IMR-90 (cell line): ENCODE data around the gene PAMR1. TPM values are rescaled to one million over a fixed set of nuclear protein-coding genes. Genes with fewer than 3 reads are reported as not detected.

Experiments
- ATAC-seq: fragments of 200-7000 bp; cut with Tn5 transposase; 2 replicates; pipeline ENCODE4 v1.9.1; 2020; ENCODE audit warnings: low read depth, mild to moderate bottlenecking, moderate library complexity
- BruUV-seq: library from RNA; stranded (reverse); fragments of 400-500 nt; replicated peaks from 2 replicates; lab custom pipeline; 2021; lab: Mats Ljungman, UMichigan
- CTCF ChIA-PET: fragments of 300-600 bp; formaldehyde crosslinking; extraction: SDS; loops from one replicate; lab custom pipeline; 2021; ENCODE audit warnings: antibody characterized with exemption; lab: Yijun Ruan, JAX
- POLR2A ChIA-PET: fragments of 300-600 bp; sonication (Branson Sonifier 250); formaldehyde crosslinking; loops from one replicate; lab custom pipeline; 2022; ENCODE audit warnings: antibody characterized with exemption; ENCODE audit not compliant: unreplicated experiment; lab: Charles Lee
- DNase-seq: peaks from one replicate; pipeline ENCODE4 v3.0.0; 2013
- H2AFZ ChIP-seq: replicated peaks from 2 replicates; pipeline ENCODE3; 2013; ENCODE audit warnings: low read length, mild to moderate bottlenecking; ENCODE audit not compliant: poor library complexity
- H2AK5ac ChIP-seq: 2 replicates; pipeline ENCODE4 v1.6.1; 2013; ENCODE audit warnings: low read depth, low read length, inconsistent platforms
- H2AK9ac ChIP-seq: replicated peaks from 2 replicates; pipeline ENCODE3; 2013; ENCODE audit warnings: mild to moderate bottlenecking, low read depth, low read length, moderate library complexity; ENCODE audit not compliant: poor library complexity
- H2BK120ac ChIP-seq: 2 replicates; pipeline ENCODE4 v1.6.1; 2013; ENCODE audit warnings: low read depth, low read length, inconsistent platforms
- H2BK15ac ChIP-seq: 3 replicates; pipeline ENCODE4 v1.6.1; 2013; ENCODE audit warnings: low read depth, low read length, inconsistent platforms
- H2BK20ac ChIP-seq: 2 replicates; pipeline ENCODE4 v1.6.1; 2013; ENCODE audit warnings: low read depth, mild to moderate bottlenecking, inconsistent platforms, low read length, moderate library complexity
- H2BK5ac ChIP-seq: 2 replicates; pipeline ENCODE4 v1.6.1; 2013; ENCODE audit warnings: mild to moderate bottlenecking, low read depth, low read length, inconsistent platforms; ENCODE audit not compliant: poor library complexity, severe bottlenecking
- H3K14ac ChIP-seq: replicated peaks from 2 replicates; pipeline ENCODE4 v1.6.1; 2013; ENCODE audit warnings: low read depth, low read length, inconsistent platforms
- H3K18ac ChIP-seq: 2 replicates; pipeline ENCODE4 v1.6.1; 2013; ENCODE audit warnings: low read depth, low read length, control low read depth
- H3K23ac ChIP-seq: 2 replicates; pipeline ENCODE4 v1.6.1; 2013; ENCODE audit warnings: low read depth, low read length, inconsistent platforms
- H3K27ac ChIP-seq: 2 replicates; pipeline ENCODE4 v1.5.1; 2013; ENCODE audit warnings: mild to moderate bottlenecking, control low read depth, low read length; ENCODE audit not compliant: insufficient read depth
- H3K27me3 ChIP-seq: 2 replicates; pipeline ENCODE4 v1.6.1; 2013; ENCODE audit warnings: low read length; ENCODE audit not compliant: control insufficient read depth, insufficient read depth
- H3K36me3 ChIP-seq: 2 replicates; pipeline ENCODE4 v1.6.1; 2013; ENCODE audit warnings: low read length, mixed read lengths; ENCODE audit not compliant: control insufficient read depth, insufficient read depth
- H3K4ac ChIP-seq: 2 replicates; pipeline ENCODE4 v1.6.1; 2013; ENCODE audit warnings: low read depth, low read length, inconsistent platforms
- H3K4me1 ChIP-seq: 2 replicates; pipeline ENCODE4 v1.6.1; 2013; ENCODE audit warnings: low read length, mixed read lengths; ENCODE audit not compliant: control insufficient read depth, insufficient read depth
- H3K4me2 ChIP-seq: 2 replicates; pipeline ENCODE4 v1.6.1; 2013; ENCODE audit warnings: low read depth, mild to moderate bottlenecking, control low read depth, low read length, moderate library complexity
- H3K4me3 ChIP-seq: 2 replicates; pipeline ENCODE4 v1.5.1; 2013; ENCODE audit warnings: low read depth, mild to moderate bottlenecking, control low read depth, low read length, moderate library complexity; ENCODE audit not compliant: insufficient read depth
- H3K56ac ChIP-seq: 2 replicates; pipeline ENCODE4 v1.6.1; 2013; ENCODE audit warnings: low read length, inconsistent platforms; ENCODE audit not compliant: insufficient read depth; ENCODE audit errors: extremely low read depth
- H3K79me1 ChIP-seq, 2 experiments: 2 replicates each; pipeline ENCODE4 v1.6.1; 2013; ENCODE audit warnings: low read length in 2 of 2, inconsistent platforms in 1 of 2, low read depth in 1 of 2
- H3K9ac ChIP-seq: 2 replicates; pipeline ENCODE4 v1.6.1; 2013; ENCODE audit warnings: low read depth, low read length, control low read depth
- H3K9me1 ChIP-seq: 2 replicates; pipeline ENCODE4 v1.6.1; 2013; ENCODE audit warnings: low read length, inconsistent platforms; ENCODE audit not compliant: insufficient read depth
- H3K9me3 ChIP-seq: 2 replicates; pipeline ENCODE4 v1.6.1; 2013; ENCODE audit warnings: low read length; ENCODE audit not compliant: control insufficient read depth, insufficient read depth
- H4K20me1 ChIP-seq: 2 replicates; pipeline ENCODE4 v1.6.1; 2013; ENCODE audit warnings: low read length, inconsistent platforms; ENCODE audit not compliant: insufficient read depth
- H4K5ac ChIP-seq: 2 replicates; pipeline ENCODE4 v1.6.1; 2013; ENCODE audit warnings: mild to moderate bottlenecking, low read depth, low read length, control low read depth
- H4K8ac ChIP-seq, 2 experiments: 2 replicates each; pipeline ENCODE4 v1.6.1; 2013; ENCODE audit warnings: low read depth in 2 of 2, low read length in 2 of 2, control low read depth in 1 of 2, inconsistent platforms in 1 of 2
- H4K91ac ChIP-seq: 2 replicates; pipeline ENCODE4 v1.6.1; 2013; ENCODE audit warnings: low read depth, low read length, inconsistent platforms; ENCODE audit not compliant: insufficient read depth
- WGBS, 2 experiments: methylation state at CpG; one replicate each; pipeline versions ENCODE4 v1.1.5 to v1.1.7; 2013; ENCODE audit warnings: missing lambda C conversion rate in 2 of 2; ENCODE audit not compliant: insufficient read length in 1 of 2; ENCODE audit errors: extremely low coverage in 2 of 2; 5-methylcytosine and 5-hydroxymethylcytosine counted together
- dilution Hi-C: fragments of 300-500 bp; cut with HindIII; formaldehyde crosslinking; loops from one replicate; pipeline ENCODE4 v1.14.3; 2018; ENCODE audit warnings: low sequenced_read_pairs; ENCODE audit not compliant: unreplicated experiment
- in situ Hi-C: fragments of 300-500 bp; cut with MboI; formaldehyde crosslinking; loops from 3 replicates; pipeline ENCODE4 v1.14.3; 2019; ENCODE audit warnings: low sequenced_read_pairs, inconsistent platforms, mixed read lengths
- intact Hi-C: fragments of 100-400 bp; cut with micrococcal nuclease; formaldehyde crosslinking; loops from 2 replicates; pipeline ENCODE4 v1.10.0; 2022
- polyA plus RNA-seq, 3 experiments: library from polyadenylated mRNA; depleted of rRNA; stranded (reverse); fragments of >200 nt; gene quantifications; 2 replicates each; pipeline ENCODE4 v1.2.3, GENCODE V29; 2012; ENCODE audit warnings: low replicate concordance in 1 of 3
- total RNA-seq: library from RNA; depleted of rRNA; stranded (reverse); fragments of >200 nt; gene quantifications from 2 replicates; pipeline ENCODE4 v1.2.3, GENCODE V29; 2012
- TF ChIP-seq, protein P1 (sequence below): fragments of 150-350 bp; IDR thresholded peaks from 2 replicates; pipeline ENCODE4 v1.6.1; 2016; ENCODE audit warnings: low read depth, mild to moderate bottlenecking, low read length, moderate library complexity, borderline replicate concordance

PAMR1 gene
- total and polyA plus RNA-seq, 2 of the 4 experiments (the other 2 are of a cell fraction) = 70.7 to 80.7 TPM

DNA sequence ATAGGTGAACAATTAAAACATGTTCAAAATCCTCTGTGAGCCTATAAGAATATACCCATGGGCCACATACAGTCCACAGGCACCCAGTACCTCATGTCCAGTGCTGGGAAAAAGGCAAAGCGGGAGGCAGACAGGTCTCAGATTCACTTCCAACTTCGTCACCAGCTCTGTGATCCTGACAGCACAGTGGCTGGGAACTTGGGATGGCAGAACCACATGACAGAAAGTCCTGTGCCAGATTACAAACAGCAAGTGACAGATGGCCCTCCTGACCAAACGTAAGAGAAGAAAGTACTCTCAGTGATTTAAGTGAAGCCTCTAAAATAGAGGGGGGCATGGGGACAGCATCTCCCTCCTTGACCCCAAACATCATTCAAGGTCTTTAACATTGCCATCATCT, 111.8 kb downstream of the PAMR1 start:
- dilution Hi-C loops (no loop called here), in situ Hi-C loops (loop anchor here (5.0 kb wide), 1 partner anchor 826 kb away; no protein-coding TSS in a partner anchor), intact Hi-C loops (no loop called here)
- no peak overlapping the region for H2BK20ac ChIP-seq
- no CpG with 5 or more reads among the region's 3 CpGs for WGBS, 2 experiments
- H3K79me1 ChIP-seq = 0 out of 4 replicates have a peak, but pooled peaks cover 0 to 3% of the 10 kb centered on the region in 2 experiments
- H2AFZ ChIP-seq = no peak overlapping the region
- no peaks in the 10 kb centered on the region for H4K20me1 ChIP-seq
- no peak overlapping the region for H3K27ac ChIP-seq
- H3K9me3 ChIP-seq = no peaks in the 10 kb centered on the region
- CTCF ChIA-PET = no interaction called here
- no peak overlapping the region for H4K91ac ChIP-seq
- H4K8ac ChIP-seq = no peak overlapping the region
- ATAC-seq = no peak
- no peaks in the 10 kb centered on the region for H3K36me3 ChIP-seq
- H3K9me1 ChIP-seq = no peaks in the 10 kb centered on the region
- no peak overlapping the region for H3K4ac ChIP-seq
- H3K4me3 ChIP-seq = no peak overlapping the region
- H2AK5ac ChIP-seq = no peak overlapping the region
- no peak overlapping the region for H3K18ac ChIP-seq
- no peak for DNase-seq
- H3K27me3 ChIP-seq = peaks cover 14% of the 10 kb centered on the region
- H3K9ac ChIP-seq = no peak overlapping the region
- H3K4me1 ChIP-seq = no peaks in the 10 kb centered on the region
- no TSS peak for BruUV-seq
- H3K23ac ChIP-seq = no peak overlapping the region
- H4K5ac ChIP-seq = no peak overlapping the region
- no peak overlapping the region for H3K56ac ChIP-seq
- no peak overlapping the region for H3K4me2 ChIP-seq
- no peak overlapping the region for H2BK5ac ChIP-seq
- POLR2A ChIA-PET = no interaction called here
- H2BK120ac ChIP-seq = no peak overlapping the region
- H2BK15ac ChIP-seq = no peak overlapping the region
- TF ChIP-seq, protein P1, sequence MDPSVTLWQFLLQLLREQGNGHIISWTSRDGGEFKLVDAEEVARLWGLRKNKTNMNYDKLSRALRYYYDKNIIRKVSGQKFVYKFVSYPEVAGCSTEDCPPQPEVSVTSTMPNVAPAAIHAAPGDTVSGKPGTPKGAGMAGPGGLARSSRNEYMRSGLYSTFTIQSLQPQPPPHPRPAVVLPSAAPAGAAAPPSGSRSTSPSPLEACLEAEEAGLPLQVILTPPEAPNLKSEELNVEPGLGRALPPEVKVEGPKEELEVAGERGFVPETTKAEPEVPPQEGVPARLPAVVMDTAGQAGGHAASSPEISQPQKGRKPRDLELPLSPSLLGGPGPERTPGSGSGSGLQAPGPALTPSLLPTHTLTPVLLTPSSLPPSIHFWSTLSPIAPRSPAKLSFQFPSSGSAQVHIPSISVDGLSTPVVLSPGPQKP = no peak
- no peak overlapping the region for H3K14ac ChIP-seq
- H2AK9ac ChIP-seq = no peak overlapping the region
